GM19240 (cell line): ENCODE results near the gene GAREM1.
"Not testable (repeated sequence)": the region's sequence is repeated elsewhere in the genome, so short reads cannot be mapped to it uniquely, and the experiment has no call there.

Source experiments
- DNase-seq: peaks from one replicate; pipeline ENCODE4 v3.0.0; 2011; ENCODE audit warnings: low spot score; ENCODE audit not compliant: insufficient read length

GAREM1 gene

GRCh38 chr18:32295604-32296003 lies 175.1 kb downstream of the GAREM1 start:
- no peak for DNase-seq

GRCh38 chr18:32293107-32293506 lies 177.6 kb downstream of the GAREM1 start:
- no peak for DNase-seq

- DNase-seq, result not testable (repeated sequence)
These were observed 179.1 kb downstream of the GAREM1 start for GRCh38 chr18:32291623-32292022.

DNA sequence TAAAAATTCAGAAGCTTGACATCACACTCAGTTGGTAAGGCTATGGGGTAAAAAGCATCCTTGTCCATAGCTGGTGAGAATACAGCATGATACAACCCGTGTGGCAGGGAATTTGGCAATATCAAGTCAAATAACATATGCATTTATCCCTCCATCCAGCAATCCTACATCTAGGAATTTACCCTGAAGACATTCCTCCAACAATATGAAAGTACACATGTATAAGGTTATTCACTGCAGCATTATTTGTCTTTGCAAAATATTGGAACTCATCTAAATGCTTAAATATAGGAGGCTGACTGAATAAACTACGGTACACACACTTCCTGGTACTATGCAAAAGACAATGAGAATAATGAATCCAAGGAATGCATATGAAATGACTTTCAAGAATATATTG lies 179.9 kb downstream of the GAREM1 start:
- no peak for DNase-seq

- DNase-seq, result no peak
These were observed 181.1 kb downstream of the GAREM1 start for GRCh38 chr18:32289483-32290075.

- DNase-seq, result no peak
These were observed 182.8 kb downstream of the GAREM1 start for GRCh38 chr18:32287873-32288272.

DNA sequence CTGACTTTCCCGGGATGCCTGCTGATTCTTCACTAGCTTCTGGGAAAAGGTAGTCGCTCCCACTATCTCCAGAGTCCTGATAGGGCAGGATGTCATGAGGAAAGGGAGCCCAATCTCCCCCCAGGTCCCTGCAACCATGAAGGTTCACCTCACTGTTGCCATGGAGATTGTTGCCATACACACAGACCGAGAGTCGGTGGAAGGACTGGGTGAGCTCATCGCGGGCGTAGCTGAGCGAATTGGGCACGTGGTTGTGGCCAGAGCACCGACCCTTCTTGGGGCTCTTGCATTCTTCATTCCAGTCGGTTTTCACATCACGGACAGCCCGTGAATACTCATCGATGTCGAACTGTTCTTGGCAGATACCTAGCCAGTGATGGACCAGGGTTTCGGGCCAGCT lies 183.4 kb downstream of the GAREM1 start:
- no peak for DNase-seq

- no peak for DNase-seq
These were observed 183.9 kb downstream of the GAREM1 start for GRCh38 chr18:32286749-32287148.

DNA sequence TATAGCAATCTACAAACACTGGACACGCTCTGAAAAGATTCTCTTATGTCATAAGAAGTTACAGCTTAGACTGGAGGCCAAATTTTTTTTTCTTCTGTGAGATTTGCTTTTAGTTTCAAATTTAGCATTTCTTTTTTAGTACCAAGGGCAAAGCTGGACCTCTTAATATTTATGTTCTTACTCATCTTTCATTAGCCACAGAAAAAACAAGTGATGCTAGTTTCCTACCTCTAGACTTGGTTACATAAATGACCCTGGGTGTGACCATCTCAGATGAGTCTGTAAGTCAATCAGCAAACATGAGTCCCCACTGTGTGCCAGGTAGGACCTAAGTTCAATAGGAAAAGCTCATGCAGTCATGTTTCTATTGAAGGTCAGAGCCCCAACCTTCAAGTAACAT lies 186.4 kb downstream of the GAREM1 start:
- DNase-seq, result no peak

DNA sequence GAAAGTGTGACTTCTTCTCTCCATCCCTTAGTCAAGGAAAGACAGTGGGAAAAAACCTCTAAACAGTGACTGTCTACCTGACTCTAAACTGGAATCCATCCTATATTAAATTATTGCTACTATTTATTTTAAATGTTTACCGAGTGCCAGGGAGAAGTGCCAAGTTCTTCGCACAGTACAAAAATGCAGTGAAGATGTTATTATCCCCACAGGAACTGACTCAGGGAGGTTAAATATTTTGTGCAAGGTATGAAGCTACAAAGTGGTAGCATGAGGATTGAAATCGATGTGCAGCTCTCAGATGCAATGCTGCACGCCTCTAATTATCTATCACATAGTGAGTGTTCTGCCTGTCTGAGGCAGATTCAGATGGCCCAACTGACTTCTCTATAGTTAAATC lies 189.8 kb downstream of the GAREM1 start:
- DNase-seq, result no peak

GRCh38 chr18:32280188-32280783 lies 190.4 kb downstream of the GAREM1 start:
- no peak for DNase-seq

DNA sequence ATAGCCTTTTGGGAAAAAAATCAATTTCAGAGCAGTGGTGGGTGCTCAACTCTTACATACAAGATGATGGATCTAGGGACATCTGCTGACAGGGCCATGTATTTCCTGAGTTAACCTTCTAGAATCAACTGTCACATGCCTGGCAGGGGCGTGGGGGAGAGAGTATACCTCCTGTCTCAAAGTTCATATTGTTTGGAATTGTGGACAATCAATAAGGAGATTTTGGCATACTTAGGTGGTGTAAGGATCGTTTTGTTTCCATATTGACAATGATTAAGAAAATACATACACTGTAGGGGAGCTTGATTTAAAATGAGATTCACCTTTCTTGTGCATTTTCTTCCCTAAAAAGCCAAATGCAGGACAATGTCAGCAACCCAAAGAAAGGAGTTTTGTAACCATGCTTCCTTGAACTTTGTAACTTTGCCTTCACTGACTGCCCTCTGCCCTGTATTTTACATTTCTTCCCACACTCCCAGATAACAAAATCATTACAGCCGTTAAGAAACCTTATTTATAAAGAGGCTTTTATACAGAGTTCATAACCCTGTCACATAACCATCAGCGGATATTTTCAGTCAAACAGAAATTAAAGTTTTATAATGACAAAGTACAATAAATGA lies 192.4 kb downstream of the GAREM1 start:
- no peak for DNase-seq

GRCh38 chr18:32277549-32277948 lies 193.1 kb downstream of the GAREM1 start:
- DNase-seq, result no peak

DNA sequence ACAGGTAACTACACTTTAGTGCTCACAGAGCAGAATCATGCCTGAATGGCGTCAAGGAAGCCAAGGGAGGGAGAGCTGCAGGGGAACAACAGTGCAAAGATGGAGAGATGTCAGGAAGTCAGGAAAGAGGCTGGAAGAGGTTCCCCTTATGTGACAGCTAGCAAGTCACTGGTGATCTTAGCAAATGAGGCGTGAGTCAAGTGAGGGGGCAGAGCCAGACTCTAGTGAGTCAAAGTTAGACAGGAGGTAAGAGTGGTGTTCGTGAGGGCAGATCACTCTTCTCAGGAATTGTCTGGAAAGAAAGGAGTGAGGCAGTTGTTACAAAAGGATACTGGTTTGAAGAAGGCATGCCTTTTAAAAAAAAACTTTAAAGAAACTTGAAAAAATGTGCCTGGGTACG lies 193.8 kb downstream of the GAREM1 start:
- no peak for DNase-seq

DNA sequence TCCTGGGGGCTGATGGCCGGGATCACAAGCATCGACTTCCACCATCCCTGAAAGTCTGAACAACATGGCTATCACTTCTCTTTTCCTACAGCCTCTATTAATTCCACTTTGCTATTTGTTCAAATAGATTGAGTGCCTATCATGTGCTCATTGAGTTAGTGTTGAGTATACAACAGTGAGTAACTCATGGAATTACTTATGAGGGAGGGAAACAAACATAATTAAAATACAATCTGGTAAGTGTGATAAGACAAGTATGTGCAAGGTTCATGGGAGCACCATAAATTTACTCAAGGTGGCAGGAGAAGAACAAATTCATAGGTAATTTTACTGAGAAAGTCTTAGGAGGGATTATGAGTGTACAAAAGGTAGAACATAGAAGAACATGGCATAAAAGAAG lies 194.4 kb downstream of the GAREM1 start:
- DNase-seq, result no peak

DNA sequence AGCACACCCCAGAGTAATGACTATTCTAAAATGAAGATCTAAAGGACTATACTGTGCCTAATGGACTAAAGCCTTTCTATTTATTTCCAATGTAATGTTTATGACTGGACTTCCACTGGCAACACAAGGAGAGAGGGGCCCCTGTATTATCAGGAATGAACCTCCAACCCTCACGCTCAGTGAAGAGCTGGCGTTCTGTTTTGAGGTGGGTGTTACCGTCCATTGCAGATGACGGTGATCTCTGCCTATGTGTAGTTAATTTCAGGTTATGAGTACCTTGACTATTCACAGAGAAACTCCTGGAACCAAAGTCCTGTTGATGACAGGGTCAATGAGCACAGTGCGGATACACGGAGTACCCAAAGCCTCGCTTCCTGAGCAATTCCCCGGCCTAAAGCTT lies 195.5 kb downstream of the GAREM1 start:
- no peak for DNase-seq

GRCh38 chr18:32274307-32274706 lies 196.4 kb downstream of the GAREM1 start:
- DNase-seq, result no peak

DNA sequence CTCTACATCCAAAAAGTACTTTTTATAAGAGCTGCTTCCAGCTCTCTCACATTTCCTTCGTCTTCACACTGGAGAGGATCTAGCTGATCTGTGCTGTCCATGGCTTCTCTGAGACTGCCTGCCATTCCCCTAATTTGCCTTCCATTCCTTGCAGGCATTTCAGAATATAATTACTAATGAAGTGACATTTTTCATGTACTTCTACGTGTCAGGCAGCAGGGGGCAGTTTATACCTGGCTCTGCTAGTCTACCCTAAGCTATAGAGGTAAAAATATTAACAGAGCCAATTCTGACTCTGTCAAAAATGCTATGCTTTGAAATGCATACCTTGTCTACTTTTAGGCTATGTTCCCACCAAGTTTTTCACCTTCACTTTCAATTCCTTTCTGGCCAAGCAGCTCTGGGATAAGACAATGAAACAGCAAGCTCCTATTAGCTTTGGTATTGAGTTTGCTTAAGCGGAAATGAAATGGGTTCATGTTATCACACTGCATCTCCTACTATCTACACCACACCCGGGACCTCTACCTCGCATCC lies 198.9 kb downstream of the GAREM1 start:
- DNase-seq, result no peak

DNA sequence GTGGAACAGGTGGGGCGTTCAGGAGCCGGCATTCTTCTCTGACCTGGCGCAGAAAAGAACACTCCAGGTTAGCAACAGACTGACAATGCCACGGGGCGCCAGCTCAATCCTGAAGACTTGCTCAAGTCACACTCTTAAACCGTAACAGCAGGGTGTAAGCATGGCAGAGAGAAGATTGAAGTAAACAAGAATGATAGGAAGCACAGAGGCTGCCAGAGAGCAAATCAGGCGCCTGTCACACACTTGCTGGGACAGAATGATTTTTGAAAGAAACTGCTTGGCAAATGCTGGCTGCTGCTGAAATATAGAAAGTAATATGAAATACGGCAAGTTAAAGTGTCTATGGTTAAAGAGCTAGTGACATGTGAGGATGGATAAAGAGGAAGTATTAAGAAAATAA lies 200.3 kb downstream of the GAREM1 start:
- DNase-seq, result no peak

GRCh38 chr18:32267463-32267862 lies 203.2 kb downstream of the GAREM1 start:
- no peak for DNase-seq

GRCh38 chr18:32264401-32264800 lies 206.3 kb downstream of the GAREM1 start:
- no peak for DNase-seq

GRCh38 chr18:32262092-32262491 lies 208.6 kb downstream of the GAREM1 start:
- no peak for DNase-seq

- no peak for DNase-seq
These were observed 209.7 kb downstream of the GAREM1 start for GRCh38 chr18:32261003-32261402.
